Measurements from ENCODE around the gene USP15. TPM values are rescaled to one million over a fixed set of nuclear protein-coding genes. Genes with fewer than 3 reads are reported as not detected.

Gene USP15
- total RNA-seq, 1 experiment from 2014 or later = 42.9 TPM

DNA sequence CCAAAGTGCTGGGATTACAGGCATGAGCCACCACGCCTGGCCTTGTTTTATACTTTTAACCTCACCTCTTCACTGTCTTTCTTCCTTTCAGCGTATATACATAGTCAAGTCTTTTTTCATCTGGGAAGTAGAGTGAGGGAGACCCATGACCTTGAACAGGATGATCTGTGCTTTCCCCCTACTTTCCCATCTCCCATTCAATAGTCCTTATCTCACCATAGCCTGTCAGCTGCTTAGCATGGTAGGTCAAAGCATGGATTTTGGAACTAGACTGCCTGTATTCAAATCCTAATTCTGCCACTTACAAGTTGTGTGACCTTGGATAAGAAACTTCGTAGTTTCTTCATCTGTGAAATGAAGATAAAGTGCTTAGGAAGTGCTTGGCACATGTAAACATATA, 110.0 kb downstream of the USP15 start:
- H3K36me3 ChIP-seq (ENCODE audit: control insufficient read depth, insufficient read depth, low read length) = no peaks in the 10 kb centered on the region

DNA sequence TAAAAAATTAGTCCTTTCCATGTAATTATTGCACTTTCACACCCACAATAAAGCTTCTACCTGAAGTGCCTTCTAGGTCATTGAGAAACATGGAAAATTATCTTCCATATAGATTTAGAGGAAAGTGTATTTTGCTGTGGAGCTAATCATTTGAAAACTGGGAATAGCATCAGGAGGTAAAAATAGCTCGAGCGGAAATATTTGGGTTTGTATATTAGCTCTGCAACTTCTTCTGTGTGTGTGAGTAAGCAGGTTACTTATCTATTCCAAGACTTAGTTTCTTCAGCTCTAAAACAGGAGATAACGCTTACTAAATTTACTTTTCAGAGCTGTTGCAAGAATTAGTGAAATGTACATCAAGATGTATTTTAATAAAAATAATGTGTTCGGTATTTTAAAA, 111.5 kb downstream of the USP15 start:
- POLR2A ChIA-PET = interaction anchor here (0.8 kb wide), 1 partner anchor 9 kb away, joined by 3 read pairs; no protein-coding TSS in a partner anchor
- H3K9me3 ChIP-seq = no peaks in the 10 kb centered on the region
- intact Hi-C loops (cut with micrococcal nuclease; ENCODE audit: unreplicated experiment) = no loop called here
- H3K4me3 Mint-ChIP-seq (ENCODE audit: unreplicated experiment) = no peak overlapping the region
- no peaks in the 10 kb centered on the region for H3K27me3 Mint-ChIP-seq (ENCODE audit: insufficient read depth, unreplicated experiment)
- CTCF ChIA-PET = no interaction called here
- peaks cover 4% of the 10 kb centered on the region for H3K36me3 Mint-ChIP-seq (ENCODE audit: insufficient read depth, unreplicated experiment)
- no peak for DNase-seq
- H3K9me3 Mint-ChIP-seq (ENCODE audit: unreplicated experiment) = no peaks in the 10 kb centered on the region
- no peaks in the 10 kb centered on the region for H3K36me3 ChIP-seq (ENCODE audit: control insufficient read depth, insufficient read depth, low read length)
- no TSS peak for BruUV-seq (replicated peaks)
- H3K4me1 Mint-ChIP-seq (ENCODE audit: low read depth, unreplicated experiment) = peaks cover 16% of the 10 kb centered on the region
- no peaks in the 10 kb centered on the region for H3K27me3 ChIP-seq (replicated peaks; ENCODE audit: control insufficient read depth, insufficient read depth, low read length)
- peaks cover 8% of the 10 kb centered on the region; the same call in 1 of the 2 replicates for H3K4me1 ChIP-seq
- no peak overlapping the region for H3K27ac Mint-ChIP-seq (ENCODE audit: unreplicated experiment)
- TF ChIP-seq, protein P1, sequence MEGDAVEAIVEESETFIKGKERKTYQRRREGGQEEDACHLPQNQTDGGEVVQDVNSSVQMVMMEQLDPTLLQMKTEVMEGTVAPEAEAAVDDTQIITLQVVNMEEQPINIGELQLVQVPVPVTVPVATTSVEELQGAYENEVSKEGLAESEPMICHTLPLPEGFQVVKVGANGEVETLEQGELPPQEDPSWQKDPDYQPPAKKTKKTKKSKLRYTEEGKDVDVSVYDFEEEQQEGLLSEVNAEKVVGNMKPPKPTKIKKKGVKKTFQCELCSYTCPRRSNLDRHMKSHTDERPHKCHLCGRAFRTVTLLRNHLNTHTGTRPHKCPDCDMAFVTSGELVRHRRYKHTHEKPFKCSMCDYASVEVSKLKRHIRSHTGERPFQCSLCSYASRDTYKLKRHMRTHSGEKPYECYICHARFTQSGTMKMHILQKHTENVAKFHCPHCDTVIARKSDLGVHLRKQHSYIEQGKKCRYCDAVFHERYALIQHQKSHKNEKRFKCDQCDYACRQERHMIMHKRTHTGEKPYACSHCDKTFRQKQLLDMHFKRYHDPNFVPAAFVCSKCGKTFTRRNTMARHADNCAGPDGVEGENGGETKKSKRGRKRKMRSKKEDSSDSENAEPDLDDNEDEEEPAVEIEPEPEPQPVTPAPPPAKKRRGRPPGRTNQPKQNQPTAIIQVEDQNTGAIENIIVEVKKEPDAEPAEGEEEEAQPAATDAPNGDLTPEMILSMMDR (IDR thresholded peaks at IDR 0.05; ENCODE audit: insufficient read depth in 1 of 2, low read depth in 1 of 2, low read length in 1 of 2, severe bottlenecking in 1 of 2, unreplicated experiment in 1 of 2) = no peak
- no peak overlapping the region for H3K4me3 ChIP-seq (ENCODE audit: low read depth, low read length)

More for the DNA sequence above, 110.0 kb downstream of the USP15 start:
- Mint-ChIP-seq H3K4me1 (ENCODE audit: low read depth, unreplicated experiment) (peaks cover 16% of the 10 kb centered on the region), H3K4me3 (ENCODE audit: unreplicated experiment) (no peak overlapping the region), H3K9me3 (ENCODE audit: unreplicated experiment) (no peaks in the 10 kb centered on the region), H3K36me3 (ENCODE audit: insufficient read depth, unreplicated experiment) (peaks cover 8% of the 10 kb centered on the region), H3K27me3 (ENCODE audit: insufficient read depth, unreplicated experiment) (no peaks in the 10 kb centered on the region), H3K27ac (ENCODE audit: unreplicated experiment) (no peak overlapping the region)
- Histone ChIP-seq H3K9me3 (no peaks in the 10 kb centered on the region), H3K4me3 (ENCODE audit: low read depth, low read length) (no peak overlapping the region), H3K4me1 (peaks cover 8% of the 10 kb centered on the region; the same call in 1 of the 2 replicates), H3K27me3 (replicated peaks; ENCODE audit: control insufficient read depth, insufficient read depth, low read length) (no peaks in the 10 kb centered on the region)
- POLR2A ChIA-PET = no interaction called here
- BruUV-seq (replicated peaks) = no TSS peak
- CTCF ChIA-PET = no interaction called here
- TF ChIP-seq, protein P1 (IDR thresholded peaks at IDR 0.05; ENCODE audit: insufficient read depth in 1 of 2, low read depth in 1 of 2, low read length in 1 of 2, severe bottlenecking in 1 of 2, unreplicated experiment in 1 of 2) = no peak
- no peak for DNase-seq
- intact Hi-C loops (cut with micrococcal nuclease; ENCODE audit: unreplicated experiment) = no loop called here

DNA sequence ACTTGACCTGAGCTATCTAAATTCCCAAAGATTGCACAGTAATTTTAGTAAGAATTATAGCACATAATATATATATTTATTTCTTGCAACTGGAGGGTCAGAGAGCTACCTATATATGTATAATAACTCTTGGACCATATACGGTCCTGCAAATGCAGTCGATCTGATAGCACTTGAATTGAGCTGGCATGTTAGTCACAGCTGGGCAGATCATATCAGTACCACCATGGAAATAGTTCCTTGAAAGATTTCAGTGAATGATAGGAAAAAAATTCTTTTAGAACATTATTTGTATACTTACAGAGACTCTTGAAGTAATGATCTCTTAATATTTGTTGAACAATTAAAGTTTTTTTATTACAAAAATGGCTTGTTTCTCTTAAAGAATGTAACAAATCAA, 111.9 kb downstream of the USP15 start:
- no TSS peak for BruUV-seq (replicated peaks)
- Histone ChIP-seq H3K9me3 (no peaks in the 10 kb centered on the region), H3K27me3 (replicated peaks; ENCODE audit: control insufficient read depth, insufficient read depth, low read length) (no peaks in the 10 kb centered on the region), H3K36me3 (ENCODE audit: control insufficient read depth, insufficient read depth, low read length) (no peaks in the 10 kb centered on the region), H3K4me3 (ENCODE audit: low read depth, low read length) (no peak overlapping the region), H3K4me1 (peaks cover 8% of the 10 kb centered on the region; the same call in 1 of the 2 replicates)
- TF ChIP-seq, protein P1 (IDR thresholded peaks at IDR 0.05; ENCODE audit: insufficient read depth in 1 of 2, low read depth in 1 of 2, low read length in 1 of 2, severe bottlenecking in 1 of 2, unreplicated experiment in 1 of 2) = no peak
- Mint-ChIP-seq H3K36me3 (ENCODE audit: insufficient read depth, unreplicated experiment) (peaks cover 4% of the 10 kb centered on the region), H3K9me3 (ENCODE audit: unreplicated experiment) (no peaks in the 10 kb centered on the region), H3K27me3 (ENCODE audit: insufficient read depth, unreplicated experiment) (no peaks in the 10 kb centered on the region), H3K4me3 (ENCODE audit: unreplicated experiment) (no peak overlapping the region), H3K4me1 (ENCODE audit: low read depth, unreplicated experiment) (peaks cover 16% of the 10 kb centered on the region), H3K27ac (ENCODE audit: unreplicated experiment) (no peak overlapping the region)
- no peak for DNase-seq
- intact Hi-C loops (cut with micrococcal nuclease; ENCODE audit: unreplicated experiment) = no loop called here
- CTCF ChIA-PET = no interaction called here
- POLR2A ChIA-PET = interaction anchor here (0.8 kb wide), 1 partner anchor 9 kb away, joined by 3 read pairs; no protein-coding TSS in a partner anchor

All from Caco-2 (cell line).